ENCODE results near the gene MUS81. TPM values are rescaled to one million over a fixed set of nuclear protein-coding genes. Genes with fewer than 3 reads are reported as not detected.

MUS81 gene
- total and polyA plus RNA-seq, 9 of the 15 experiments (the other 6 are each of a cell fraction or from before 2014, with no cell fraction given) = 13.4 to 118 (median 53.7) TPM

- TF ChIP-seq MTA2 (IDR thresholded peaks at IDR 0.05; ENCODE audit: low read depth) (no peak), ZNF436 (CRISPR knock-in tag; IDR thresholded peaks at IDR 0.05) (no peak), NR2F6 (CRISPR knock-in tag; IDR thresholded peaks at IDR 0.05) (no peak), VEZF1 (CRISPR knock-in tag; IDR thresholded peaks at IDR 0.05) (peak; percentile 96), ZNF75A (CRISPR knock-in tag; IDR thresholded peaks at IDR 0.05) (no peak), POLR2H (tag; IDR thresholded peaks at IDR 0.05; ENCODE audit: low read depth) (peak; percentile 62), TEAD1 (CRISPR knock-in tag; IDR thresholded peaks at IDR 0.05) (peak in 1 of 2 experiments; percentile 52; a peak in 2 of 4 replicates), FIP1L1 (IDR thresholded peaks at IDR 0.05; ENCODE audit: low read depth, low read length, poor library complexity, severe bottlenecking) (peak; percentile 91), ID3 (CRISPR knock-in tag; IDR thresholded peaks at IDR 0.05) (no peak), ID3 (tag; IDR thresholded peaks at IDR 0.05) (0 out of 2 replicates have a peak, but pooled peaks have one; percentile 39), RBBP5 (IDR thresholded peaks at IDR 0.05; ENCODE audit: borderline replicate concordance, insufficient read depth, low read length, poor library complexity, severe bottlenecking) (peak; percentile 85), POLR2B (IDR thresholded peaks at IDR 0.05; ENCODE audit: low read depth, partially characterized antibody) (peak; percentile 82), STAT5A (IDR thresholded peaks at IDR 0.05; ENCODE audit: borderline replicate concordance, low read length) (no peak), SMAD2 (IDR thresholded peaks at IDR 0.05; ENCODE audit: low read depth, low read length) (no peak), ZFX (CRISPR knock-in tag; IDR thresholded peaks at IDR 0.05) (peak; percentile 77), NKRF (IDR thresholded peaks at IDR 0.05; ENCODE audit: borderline replicate concordance) (peak; percentile 68; the same call in 1 of the 2 replicates), TARDBP (IDR thresholded peaks at IDR 0.05) (no peak), CBX5 (IDR thresholded peaks at IDR 0.05; ENCODE audit: borderline replicate concordance, low read depth) (no peak), ZNF282 (CRISPR knock-in tag; IDR thresholded peaks at IDR 0.05) (no peak), USF1 (CRISPR knock-in tag; IDR thresholded peaks at IDR 0.05) (no peak), ATF3 (IDR thresholded peaks at IDR 0.05) (no peak), ATF3 (CRISPR knock-in tag; conservative IDR thresholded peaks at IDR 0.05) (0 out of 2 replicates have a peak, but pooled peaks have one; percentile 65), NFIC (IDR thresholded peaks at IDR 0.05) (no peak; the same call in 1 of the 2 replicates), HMG20B (CRISPR knock-in tag; IDR thresholded peaks at IDR 0.05) (no peak)
Observed at GRCh38 chr11:65888163-65888814, 28.1 kb downstream of the MUS81 start, which contains the start of gene FIBP (continued).
